Activated T-helper 9 cell treated with anti-CD3 and anti-CD28 coated beads, Interleukin-2, amount 50 U/mL, for 16 hours (primary cell): ENCODE data around the gene CCDC102B.

Experiments used
- DNase-seq: peaks from one replicate; pipeline ENCODE4 v3.0.0-alpha.2; 2020; ENCODE audit warnings: low read depth

Gene CCDC102B

DNA sequence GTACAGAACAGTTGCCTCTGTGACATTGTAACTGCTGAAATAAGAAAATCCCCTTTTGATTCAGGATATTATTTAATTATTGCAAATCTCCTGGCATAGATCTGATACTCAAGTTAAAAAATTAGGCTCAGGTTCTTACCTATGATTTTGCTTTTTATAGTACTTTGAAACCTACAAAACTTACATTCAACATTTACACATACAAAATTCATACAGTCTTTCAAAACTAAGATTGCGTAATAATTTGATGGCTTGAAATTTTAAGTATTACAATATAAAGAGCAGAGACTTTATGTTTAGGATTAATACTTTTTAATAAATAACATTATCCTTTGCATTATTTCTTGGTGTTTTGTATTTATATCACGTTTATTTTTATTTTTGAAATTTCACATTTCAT is 291.1 kb downstream of the CCDC102B start:
- no peak for DNase-seq

DNA sequence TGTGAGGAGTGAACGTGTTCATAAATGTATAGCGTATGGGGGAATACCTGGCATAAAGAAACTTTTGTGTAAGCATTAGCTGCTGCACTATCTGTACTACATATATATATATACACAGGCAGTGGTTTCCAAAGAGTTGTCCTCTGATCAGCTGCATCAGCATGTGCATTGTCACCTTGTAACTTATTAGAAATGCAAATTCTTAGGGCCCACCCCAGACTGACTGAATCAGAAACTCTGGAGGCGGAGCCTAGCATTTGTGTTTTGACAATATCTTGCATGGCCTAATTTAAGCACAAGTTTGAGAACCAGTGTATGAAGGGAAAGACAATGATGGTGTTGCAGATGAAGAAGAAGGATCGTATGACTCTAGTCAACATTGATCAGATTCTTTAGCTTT is 299.5 kb downstream of the CCDC102B start:
- no peak for DNase-seq

DNA sequence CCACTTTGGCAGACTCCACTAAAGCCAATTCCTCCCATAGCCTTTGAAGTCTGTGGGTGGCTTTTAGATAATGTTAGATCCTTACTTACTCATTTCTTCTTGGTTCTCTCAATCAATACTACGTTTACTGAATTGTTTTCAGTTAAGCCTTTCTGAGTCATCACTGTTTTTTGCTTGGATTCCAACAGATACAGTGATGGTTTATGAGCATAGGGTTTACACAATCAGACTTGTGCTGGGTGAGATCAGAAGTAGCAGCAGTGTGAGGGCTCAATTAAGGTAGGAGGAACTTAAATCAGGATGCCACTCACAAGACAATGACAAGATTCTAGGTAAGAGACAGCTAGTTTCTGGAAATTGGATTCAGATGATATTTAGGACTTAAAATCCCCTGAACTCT is 305.1 kb downstream of the CCDC102B start:
- no peak for DNase-seq
